Lower leg skin (tissue), 4 donors: ENCODE data around the gene CYREN. TPM values are rescaled to one million over a fixed set of nuclear protein-coding genes. Genes with fewer than 3 reads are reported as not detected.

Experiments used
- DNase-seq, 2 donors: peaks; one replicate each; pipeline ENCODE4 v3.0.0-alpha.2; 2019; ENCODE audit warnings: low spot score in 2 of 2
- H3K4me3 ChIP-seq: fragments of 200-600 bp; sonication (generic); 2 replicates; pipeline ENCODE4 v1.5.1; 2017; ENCODE audit warnings: mild to moderate bottlenecking, low read depth; ENCODE audit not compliant: poor library complexity, severe bottlenecking
- CTCF ChIP-seq, 3 donors: fragments of 450-650 bp; IDR thresholded peaks; one replicate each; pipeline ENCODE4 v1.5.1; 2016; ENCODE audit warnings: antibody characterized with exemption in 3 of 3, mild to moderate bottlenecking in 3 of 3, moderate library complexity in 2 of 3
- POLR2A ChIP-seq, 2 donors: fragments of 450-650 bp; IDR thresholded peaks; one replicate each; pipeline ENCODE4 v1.6.1; 2016 to 2017; ENCODE audit warnings: antibody characterized with exemption in 2 of 2, mild to moderate bottlenecking in 1 of 2, moderate library complexity in 1 of 2
- WGBS, 2 donors: methylation state at CpG; one replicate each; pipeline ENCODE4 v1.1.5; 2018; 5-methylcytosine and 5-hydroxymethylcytosine counted together
- intact Hi-C: fragments of 100-400 bp; cut with DNase I; formaldehyde crosslinking; loops from one replicate; pipeline ENCODE4 v1.15.0; 2023; ENCODE audit warnings: low total_unique reads
- total RNA-seq, 4 donors: library from RNA; depleted of rRNA; stranded (reverse); fragments of >200 nt; gene quantifications; one replicate each; pipeline ENCODE4 v1.1.0, GENCODE V29; 2016

Gene CYREN
- total RNA-seq, 4 donors from 2014 or later, result 26.1 to 42.2 (median 30.5) TPM

- intact Hi-C loops, result no loop called here
- DNase-seq, result peak in 1 of 2 donors; percentile 77
- TF ChIP-seq POLR2A (IDR thresholded peaks at IDR 0.05) (no peak), CTCF (IDR thresholded peaks at IDR 0.05) (no peak)
- H3K4me3 ChIP-seq, result no peak overlapping the region
- WGBS, 2 donors, result 90 to 97% methylated on average over 5 of the region's 5 CpGs
These were observed 13.8 kb upstream of the CYREN start for GRCh38 chr7:135184254-135184841.

- H3K4me3 ChIP-seq, result no peak overlapping the region
- intact Hi-C loops, result no loop called here
- TF ChIP-seq CTCF (IDR thresholded peaks at IDR 0.05) (no peak), POLR2A (IDR thresholded peaks at IDR 0.05) (no peak)
- peak in 1 of 2 donors; percentile 29 for DNase-seq
- WGBS, 2 donors, result 88 to 92% methylated on average over 7 of the region's 7 CpGs
These were observed 13.0 kb upstream of the CYREN start for GRCh38 chr7:135183478-135183877.

GRCh38 chr7:135181929-135182678 is 11.6 kb upstream of the CYREN start:
- no peak for TF ChIP-seq POLR2A (IDR thresholded peaks at IDR 0.05)
- TF ChIP-seq CTCF (IDR thresholded peaks at IDR 0.05), result no peak
- intact Hi-C loops, result no loop called here
- DNase-seq, result peak in 1 of 2 donors; percentile 74
- WGBS, 2 donors, result 95 to 98% methylated on average over 28 to 31 of the region's 31 CpGs
- H3K4me3 ChIP-seq, result no peak overlapping the region

- TF ChIP-seq CTCF (IDR thresholded peaks at IDR 0.05), result no peak
- DNase-seq, result no peak
- no peak overlapping the region for H3K4me3 ChIP-seq
- 87 to 93% methylated on average over 3 of the region's 3 CpGs for WGBS, 2 donors
- intact Hi-C loops, result no loop called here
These were observed 10.9 kb upstream of the CYREN start for GRCh38 chr7:135181261-135181928.

GRCh38 chr7:135180122-135180521 is 9.6 kb upstream of the CYREN start:
- 100% methylated on average over 5 of the region's 5 CpGs for WGBS, 2 donors
- intact Hi-C loops, result no loop called here
- no peak for TF ChIP-seq POLR2A (IDR thresholded peaks at IDR 0.05)
- TF ChIP-seq CTCF (IDR thresholded peaks at IDR 0.05), result no peak
- no peak overlapping the region for H3K4me3 ChIP-seq
- peak in 1 of 2 donors; percentile 34 for DNase-seq
